ENCODE data around the gene CCDC137.
A peak's percentile ranks its signal among the peaks of the same experiment; 100 is the strongest.

The CCDC137 gene

DNA sequence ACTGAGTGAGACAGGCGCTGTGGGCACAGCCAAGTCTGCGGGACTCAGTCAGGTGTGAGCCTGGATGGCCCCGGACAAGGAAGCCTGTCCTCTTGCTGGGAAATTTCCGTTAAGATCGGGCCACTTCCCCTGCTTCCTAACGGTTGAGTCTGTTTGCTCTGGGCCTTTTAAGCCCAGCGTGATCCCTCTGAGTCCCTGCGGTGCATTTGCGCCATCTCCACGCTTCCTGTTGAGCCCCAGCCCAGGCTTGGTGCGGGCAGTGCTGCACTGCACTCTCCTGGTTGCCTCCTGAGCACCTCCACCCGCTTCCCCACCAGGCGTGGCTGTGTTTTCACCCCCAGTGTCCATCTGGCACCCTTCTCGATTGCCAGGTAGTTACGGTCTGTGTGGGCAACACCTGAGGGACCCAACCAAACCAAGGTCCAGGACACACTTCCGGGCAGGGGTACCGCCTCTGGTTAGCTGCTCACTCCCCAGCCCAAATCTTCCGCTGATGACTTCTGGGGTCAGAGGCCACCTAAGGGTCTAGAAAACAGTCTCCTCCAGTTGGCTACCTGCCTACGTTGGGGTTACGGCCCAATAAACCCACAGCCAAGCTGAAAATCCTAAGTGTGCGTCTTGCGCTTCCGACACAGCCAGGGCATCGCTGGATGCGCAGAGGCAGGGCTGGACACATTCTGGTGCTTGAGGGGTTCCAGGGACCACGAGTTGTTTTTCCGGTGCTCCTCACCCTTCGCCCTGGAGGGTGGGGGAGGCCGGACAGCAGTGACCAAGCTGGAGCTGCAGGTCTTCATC lies 44.2 kb downstream of the CCDC137 start:
- H3K4me1 ChIP-seq (ENCODE audit: control insufficient read depth, insufficient read depth, low read length), result peaks cover 9% of the 10 kb centered on the region; the same call in 1 of the 2 replicates
- H3K4me3 ChIP-seq (ENCODE audit: low read depth, low read length), result no peak overlapping the region
- CTCF ChIA-PET, result interaction anchor here (1.2 kb wide), 1 partner anchor 35 kb away, joined by 3 read pairs; no protein-coding TSS in a partner anchor
- H3K36me3 ChIP-seq (ENCODE audit: control insufficient read depth in 2 of 2, insufficient read depth in 1 of 2, low read length in 2 of 2), result peaks cover 5 to 57% of the 10 kb centered on the region in 2 experiments; a peak in 2 of 3 replicates
- no peaks in the 10 kb centered on the region for H3K9me3 ChIP-seq (ENCODE audit: control insufficient read depth, insufficient read depth, low read depth, low read length)
- H3K27ac ChIP-seq (ENCODE audit: extremely low read depth, low read depth, low read length), result peak overlapping the region; percentile 87; the same call in 1 of the 2 replicates
- POLR2A ChIA-PET, result interaction anchor here (0.6 to 6.4 kb wide), 10 partner anchors 8 to 473 kb away, joined by 3 to 55 read pairs (median 3); partner anchors contain the start of genes ARL16, HGS and MRPL12
- TF ChIP-seq ZNF777 (tag by site-specific recombination; IDR thresholded peaks at IDR 0.05; ENCODE audit: borderline replicate concordance), result no peak
- TF ChIP-seq, protein P1, sequence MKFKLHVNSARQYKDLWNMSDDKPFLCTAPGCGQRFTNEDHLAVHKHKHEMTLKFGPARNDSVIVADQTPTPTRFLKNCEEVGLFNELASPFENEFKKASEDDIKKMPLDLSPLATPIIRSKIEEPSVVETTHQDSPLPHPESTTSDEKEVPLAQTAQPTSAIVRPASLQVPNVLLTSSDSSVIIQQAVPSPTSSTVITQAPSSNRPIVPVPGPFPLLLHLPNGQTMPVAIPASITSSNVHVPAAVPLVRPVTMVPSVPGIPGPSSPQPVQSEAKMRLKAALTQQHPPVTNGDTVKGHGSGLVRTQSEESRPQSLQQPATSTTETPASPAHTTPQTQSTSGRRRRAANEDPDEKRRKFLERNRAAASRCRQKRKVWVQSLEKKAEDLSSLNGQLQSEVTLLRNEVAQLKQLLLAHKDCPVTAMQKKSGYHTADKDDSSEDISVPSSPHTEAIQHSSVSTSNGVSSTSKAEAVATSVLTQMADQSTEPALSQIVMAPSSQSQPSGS (tag by site-specific recombination; IDR thresholded peaks at IDR 0.05; ENCODE audit: low read depth), result no peak
- no peak for TF ChIP-seq ZNF37A (tag by site-specific recombination; IDR thresholded peaks at IDR 0.05)
- no peak for TF ChIP-seq ZNF302 (tag by site-specific recombination; IDR thresholded peaks at IDR 0.05; ENCODE audit: low read depth)
- no peak for TF ChIP-seq KLF7 (tag by site-specific recombination; IDR thresholded peaks at IDR 0.05; ENCODE audit: borderline replicate concordance)
- TF ChIP-seq ZNF571 (tag by site-specific recombination; IDR thresholded peaks at IDR 0.05), result no peak
- no peak for TF ChIP-seq ZNF292 (tag by site-specific recombination; IDR thresholded peaks at IDR 0.05; ENCODE audit: borderline replicate concordance, low read depth)
- TF ChIP-seq ZNF10 (tag by site-specific recombination; IDR thresholded peaks at IDR 0.05), result 0 out of 2 replicates have a peak, but pooled peaks have one; percentile 23
- TF ChIP-seq KLF16 (tag by site-specific recombination; IDR thresholded peaks at IDR 0.05), result no peak
- TF ChIP-seq, protein P2, sequence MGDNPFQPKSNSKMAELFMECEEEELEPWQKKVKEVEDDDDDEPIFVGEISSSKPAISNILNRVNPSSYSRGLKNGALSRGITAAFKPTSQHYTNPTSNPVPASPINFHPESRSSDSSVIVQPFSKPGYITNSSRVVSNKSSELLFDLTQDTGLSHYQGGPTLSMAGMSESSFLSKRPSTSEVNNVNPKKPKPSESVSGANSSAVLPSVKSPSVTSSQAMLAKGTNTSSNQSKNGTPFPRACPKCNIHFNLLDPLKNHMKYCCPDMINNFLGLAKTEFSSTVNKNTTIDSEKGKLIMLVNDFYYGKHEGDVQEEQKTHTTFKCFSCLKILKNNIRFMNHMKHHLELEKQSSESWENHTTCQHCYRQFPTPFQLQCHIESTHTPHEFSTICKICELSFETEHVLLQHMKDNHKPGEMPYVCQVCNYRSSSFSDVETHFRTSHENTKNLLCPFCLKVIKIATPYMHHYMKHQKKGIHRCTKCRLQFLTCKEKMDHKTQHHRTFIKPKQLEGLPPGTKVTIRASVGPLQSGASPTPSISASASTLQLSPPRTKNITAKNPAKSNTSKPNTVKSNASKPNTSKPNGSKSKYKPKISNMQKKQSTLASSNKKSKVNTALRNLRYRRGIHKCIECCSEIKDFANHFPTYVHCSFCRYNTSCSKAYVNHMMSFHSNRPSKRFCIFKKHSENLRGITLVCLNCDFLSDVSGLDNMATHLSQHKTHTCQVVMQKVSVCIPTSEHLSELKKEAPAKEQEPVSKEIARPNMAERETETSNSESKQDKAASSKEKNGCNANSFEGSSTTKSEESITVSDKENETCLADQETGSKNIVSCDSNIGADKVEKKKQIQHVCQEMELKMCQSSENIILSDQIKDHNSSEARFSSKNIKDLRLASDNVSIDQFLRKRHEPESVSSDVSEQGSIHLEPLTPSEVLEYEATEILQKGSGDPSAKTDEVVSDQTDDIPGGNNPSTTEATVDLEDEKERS (tag by site-specific recombination; IDR thresholded peaks at IDR 0.05), result no peak
- no peak for TF ChIP-seq ZNF133 (tag by site-specific recombination; IDR thresholded peaks at IDR 0.05)
- TF ChIP-seq ZNF174 (tag by site-specific recombination; IDR thresholded peaks at IDR 0.05), result no peak
- TF ChIP-seq, protein P3, sequence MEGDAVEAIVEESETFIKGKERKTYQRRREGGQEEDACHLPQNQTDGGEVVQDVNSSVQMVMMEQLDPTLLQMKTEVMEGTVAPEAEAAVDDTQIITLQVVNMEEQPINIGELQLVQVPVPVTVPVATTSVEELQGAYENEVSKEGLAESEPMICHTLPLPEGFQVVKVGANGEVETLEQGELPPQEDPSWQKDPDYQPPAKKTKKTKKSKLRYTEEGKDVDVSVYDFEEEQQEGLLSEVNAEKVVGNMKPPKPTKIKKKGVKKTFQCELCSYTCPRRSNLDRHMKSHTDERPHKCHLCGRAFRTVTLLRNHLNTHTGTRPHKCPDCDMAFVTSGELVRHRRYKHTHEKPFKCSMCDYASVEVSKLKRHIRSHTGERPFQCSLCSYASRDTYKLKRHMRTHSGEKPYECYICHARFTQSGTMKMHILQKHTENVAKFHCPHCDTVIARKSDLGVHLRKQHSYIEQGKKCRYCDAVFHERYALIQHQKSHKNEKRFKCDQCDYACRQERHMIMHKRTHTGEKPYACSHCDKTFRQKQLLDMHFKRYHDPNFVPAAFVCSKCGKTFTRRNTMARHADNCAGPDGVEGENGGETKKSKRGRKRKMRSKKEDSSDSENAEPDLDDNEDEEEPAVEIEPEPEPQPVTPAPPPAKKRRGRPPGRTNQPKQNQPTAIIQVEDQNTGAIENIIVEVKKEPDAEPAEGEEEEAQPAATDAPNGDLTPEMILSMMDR (tag by site-specific recombination; IDR thresholded peaks at IDR 0.05), result peak; percentile 18; the same call in 1 of the 2 replicates
- peak; percentile 17; the same call in 1 of the 2 replicates for TF ChIP-seq FEZF1 (tag by site-specific recombination; IDR thresholded peaks at IDR 0.05)
- no peak for TF ChIP-seq SP2 (tag by site-specific recombination; IDR thresholded peaks at IDR 0.05)
- TF ChIP-seq, protein P4, sequence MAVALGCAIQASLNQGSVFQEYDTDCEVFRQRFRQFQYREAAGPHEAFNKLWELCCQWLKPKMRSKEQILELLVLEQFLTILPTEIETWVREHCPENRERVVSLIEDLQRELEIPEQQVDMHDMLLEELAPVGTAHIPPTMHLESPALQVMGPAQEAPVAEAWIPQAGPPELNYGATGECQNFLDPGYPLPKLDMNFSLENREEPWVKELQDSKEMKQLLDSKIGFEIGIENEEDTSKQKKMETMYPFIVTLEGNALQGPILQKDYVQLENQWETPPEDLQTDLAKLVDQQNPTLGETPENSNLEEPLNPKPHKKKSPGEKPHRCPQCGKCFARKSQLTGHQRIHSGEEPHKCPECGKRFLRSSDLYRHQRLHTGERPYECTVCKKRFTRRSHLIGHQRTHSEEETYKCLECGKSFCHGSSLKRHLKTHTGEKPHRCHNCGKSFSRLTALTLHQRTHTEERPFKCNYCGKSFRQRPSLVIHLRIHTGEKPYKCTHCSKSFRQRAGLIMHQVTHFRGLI (tag by site-specific recombination; IDR thresholded peaks at IDR 0.05), result 0 out of 2 replicates have a peak, but pooled peaks have one; percentile 40
- no peak for TF ChIP-seq ZNF239 (tag by site-specific recombination; IDR thresholded peaks at IDR 0.05)
- TF ChIP-seq, protein P5, sequence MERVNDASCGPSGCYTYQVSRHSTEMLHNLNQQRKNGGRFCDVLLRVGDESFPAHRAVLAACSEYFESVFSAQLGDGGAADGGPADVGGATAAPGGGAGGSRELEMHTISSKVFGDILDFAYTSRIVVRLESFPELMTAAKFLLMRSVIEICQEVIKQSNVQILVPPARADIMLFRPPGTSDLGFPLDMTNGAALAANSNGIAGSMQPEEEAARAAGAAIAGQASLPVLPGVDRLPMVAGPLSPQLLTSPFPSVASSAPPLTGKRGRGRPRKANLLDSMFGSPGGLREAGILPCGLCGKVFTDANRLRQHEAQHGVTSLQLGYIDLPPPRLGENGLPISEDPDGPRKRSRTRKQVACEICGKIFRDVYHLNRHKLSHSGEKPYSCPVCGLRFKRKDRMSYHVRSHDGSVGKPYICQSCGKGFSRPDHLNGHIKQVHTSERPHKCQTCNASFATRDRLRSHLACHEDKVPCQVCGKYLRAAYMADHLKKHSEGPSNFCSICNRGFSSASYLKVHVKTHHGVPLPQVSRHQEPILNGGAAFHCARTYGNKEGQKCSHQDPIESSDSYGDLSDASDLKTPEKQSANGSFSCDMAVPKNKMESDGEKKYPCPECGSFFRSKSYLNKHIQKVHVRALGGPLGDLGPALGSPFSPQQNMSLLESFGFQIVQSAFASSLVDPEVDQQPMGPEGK (tag by site-specific recombination; IDR thresholded peaks at IDR 0.05), result no peak
- no peak for TF ChIP-seq MYNN (tag by site-specific recombination; IDR thresholded peaks at IDR 0.05; ENCODE audit: borderline replicate concordance)
- no peak for TF ChIP-seq ZNF473 (tag by site-specific recombination; IDR thresholded peaks at IDR 0.05)
- TF ChIP-seq SCRT2 (tag by site-specific recombination; IDR thresholded peaks at IDR 0.05), result peak; percentile 78
- no peak for TF ChIP-seq ZNF132 (tag by site-specific recombination; IDR thresholded peaks at IDR 0.05; ENCODE audit: borderline replicate concordance)
- no peak for TF ChIP-seq ZNF394 (tag by site-specific recombination; IDR thresholded peaks at IDR 0.05; ENCODE audit: borderline replicate concordance)
- no peak; the same call in 1 of the 2 replicates for TF ChIP-seq OSR2 (tag by site-specific recombination; IDR thresholded peaks at IDR 0.05)
- no peak for TF ChIP-seq MEIS1 (CRISPR knock-in tag; IDR thresholded peaks at IDR 0.05; ENCODE audit: borderline replicate concordance)
- TF ChIP-seq, protein P6, sequence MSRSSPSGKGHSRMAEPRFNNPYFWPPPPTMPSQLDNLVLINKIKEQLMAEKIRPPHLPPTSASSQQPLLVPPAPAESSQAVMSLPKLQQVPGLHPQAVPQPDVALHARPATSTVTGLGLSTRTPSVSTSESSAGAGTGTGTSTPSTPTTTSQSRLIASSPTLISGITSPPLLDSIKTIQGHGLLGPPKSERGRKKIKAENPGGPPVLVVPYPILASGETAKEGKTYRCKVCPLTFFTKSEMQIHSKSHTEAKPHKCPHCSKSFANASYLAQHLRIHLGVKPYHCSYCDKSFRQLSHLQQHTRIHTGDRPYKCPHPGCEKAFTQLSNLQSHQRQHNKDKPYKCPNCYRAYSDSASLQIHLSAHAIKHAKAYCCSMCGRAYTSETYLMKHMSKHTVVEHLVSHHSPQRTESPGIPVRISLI (tag by site-specific recombination; IDR thresholded peaks at IDR 0.05), result no peak

Data from HEK293 (cell line).